Measurements from ENCODE around the gene GIMAP1.

- TF ChIP-seq CTCF (IDR thresholded peaks at IDR 0.05) (no peak), POLR2A (IDR thresholded peaks at IDR 0.05) (no peak)
Measured at GRCh38 chr7:150769768-150770167, 53.4 kb downstream of the GIMAP1 start.
